Lower lobe of right lung (tissue), 2 donors: ENCODE results near the gene CTNND2. TPM values are rescaled to one million over a fixed set of nuclear protein-coding genes. Genes with fewer than 3 reads are reported as not detected.

ENCODE experiments used
- ATAC-seq, 2 donors: fragments of 200-7000 bp; cut with Tn5 transposase; one replicate each; pipeline ENCODE4 v1.9.1; 2020 to 2022; ENCODE audit warnings: mild to moderate bottlenecking in 2 of 2, moderate library complexity in 2 of 2
- DNase-seq: peaks from one replicate; pipeline ENCODE4 v3.0.0-alpha.2; 2020
- H3K27ac ChIP-seq: fragments of 200-600 bp; one replicate; pipeline ENCODE4 v1.8.0; 2022
- H3K27me3 ChIP-seq: fragments of 200-600 bp; one replicate; pipeline ENCODE4 v1.8.0; 2022; ENCODE audit warnings: low read depth
- H3K36me3 ChIP-seq: fragments of 200-600 bp; one replicate; pipeline ENCODE4 v1.8.0; 2022; ENCODE audit warnings: mild to moderate bottlenecking
- H3K4me1 ChIP-seq: fragments of 200-600 bp; one replicate; pipeline ENCODE4 v1.8.0; 2022
- H3K4me3 ChIP-seq: fragments of 200-600 bp; one replicate; pipeline ENCODE4 v1.8.0; 2022; ENCODE audit warnings: mild to moderate bottlenecking
- H3K9me3 ChIP-seq: fragments of 200-600 bp; one replicate; pipeline ENCODE4 v1.8.0; 2022
- CTCF ChIP-seq: fragments of 200-600 bp; IDR thresholded peaks from one replicate; pipeline ENCODE4 v1.8.0; 2022; ENCODE audit warnings: antibody characterized with exemption, mild to moderate bottlenecking
- intact Hi-C: fragments of 100-400 bp; cut with DNase I; formaldehyde crosslinking; loops from one replicate; pipeline ENCODE4 v1.11.0; 2022
- total RNA-seq: library from RNA; stranded (reverse); fragmentation: NEBNext Ultra II Directional; extraction: Animal tissue kit (Norgen Biotek cat#: 25700); gene quantifications from one replicate; pipeline ENCODE4 v1.2.1, GENCODE V29; 2021
- donor health status: DM: no; HTN: yes; CAD: no; lungs with severe emphysema.

The CTNND2 gene
- total RNA-seq, 1 donor from 2014 or later, result 6.0 TPM

- H3K27me3 ChIP-seq, result no peaks in the 10 kb centered on the region
- DNase-seq (no peak), ATAC-seq (no peak)
- H3K4me1 ChIP-seq, result no peaks in the 10 kb centered on the region
- intact Hi-C loops, result no loop called here
- no peaks in the 10 kb centered on the region for H3K9me3 ChIP-seq
- no peak overlapping the region for H3K4me3 ChIP-seq
- H3K36me3 ChIP-seq, result no peaks in the 10 kb centered on the region
- no peak overlapping the region for H3K27ac ChIP-seq
- no peak for TF ChIP-seq CTCF
Measured at GRCh38 chr5:11197726-11198125, 706.5 kb downstream of the CTNND2 start.

GRCh38 chr5:11191673-11192072, 712.6 kb downstream of the CTNND2 start:
- no peak for ATAC-seq

DNA sequence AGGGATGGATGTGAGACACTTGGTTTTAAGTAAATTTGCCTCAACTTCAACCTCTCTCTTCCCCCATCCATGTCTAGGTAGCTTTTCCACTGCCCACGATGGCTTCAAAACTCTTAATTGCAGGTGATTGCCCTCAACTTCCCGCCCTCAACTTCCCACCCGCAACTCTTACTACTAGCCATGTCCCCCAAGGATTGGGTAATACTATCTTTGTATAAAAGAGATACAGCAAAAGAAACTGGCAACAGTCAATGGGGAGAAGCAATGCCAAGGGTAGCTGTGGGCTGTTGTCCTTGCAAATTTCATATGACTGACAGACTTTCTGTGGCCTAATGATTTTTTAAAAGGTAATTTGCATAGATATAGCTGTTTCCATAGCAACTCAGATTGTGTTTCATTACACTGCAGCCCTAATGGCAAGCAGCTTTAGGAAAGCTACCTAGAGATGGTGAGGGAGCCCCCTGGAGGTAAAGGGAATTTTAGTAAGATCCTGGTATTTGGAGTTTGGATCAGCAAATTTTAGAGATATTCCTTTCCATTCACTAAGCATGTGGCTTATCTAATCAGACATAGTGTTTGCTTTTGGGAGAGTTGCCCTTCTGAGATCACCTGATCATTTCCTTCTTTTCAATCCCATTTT, 721.7 kb downstream of the CTNND2 start:
- peak; percentile 43 for TF ChIP-seq CTCF
- no peaks in the 10 kb centered on the region for H3K36me3 ChIP-seq
- no peak for DNase-seq
- H3K27me3 ChIP-seq, result no peaks in the 10 kb centered on the region
- no peaks in the 10 kb centered on the region for H3K4me1 ChIP-seq
- no peak for ATAC-seq
- intact Hi-C loops, result no loop called here
- no peaks in the 10 kb centered on the region for H3K9me3 ChIP-seq
- H3K4me3 ChIP-seq, result no peak overlapping the region
- H3K27ac ChIP-seq, result no peak overlapping the region

More at GRCh38 chr5:11191673-11192072, 712.6 kb downstream of the CTNND2 start:
- Histone ChIP-seq H3K36me3 (no peaks in the 10 kb centered on the region), H3K27me3 (no peaks in the 10 kb centered on the region), H3K4me3 (no peak overlapping the region), H3K27ac (no peak overlapping the region), H3K9me3 (no peaks in the 10 kb centered on the region), H3K4me1 (no peaks in the 10 kb centered on the region)
- intact Hi-C loops, result no loop called here
- no peak for DNase-seq
- TF ChIP-seq CTCF, result no peak

DNA sequence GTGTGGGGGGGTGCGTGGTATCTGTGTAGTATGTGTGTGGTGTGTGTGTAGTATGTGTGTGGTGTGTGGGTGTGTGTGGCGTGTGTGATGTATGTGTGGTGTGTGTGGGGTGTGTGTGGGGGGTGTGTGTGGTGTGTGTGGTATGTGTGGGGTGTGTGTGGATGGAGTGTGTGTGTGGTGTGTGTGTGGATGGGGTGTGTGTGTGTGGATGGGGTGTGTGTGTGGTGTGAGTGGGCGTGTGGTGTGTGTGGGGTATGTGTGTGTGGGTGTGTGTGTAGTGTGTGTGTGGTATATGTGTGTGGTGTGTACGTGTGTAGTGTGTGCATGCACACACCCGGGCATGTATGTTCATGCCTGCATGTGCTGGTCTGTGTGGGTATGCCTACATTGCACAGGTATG, 722.3 kb downstream of the CTNND2 start:
- Histone ChIP-seq H3K27me3 (no peaks in the 10 kb centered on the region), H3K36me3 (no peaks in the 10 kb centered on the region), H3K4me1 (no peaks in the 10 kb centered on the region), H3K9me3 (no peaks in the 10 kb centered on the region), H3K4me3 (no peak overlapping the region), H3K27ac (no peak overlapping the region)
- no peak for TF ChIP-seq CTCF
- ATAC-seq (peak; percentile 24 to 39), DNase-seq (no peak)
- intact Hi-C loops, result no loop called here

- Histone ChIP-seq H3K9me3 (no peaks in the 10 kb centered on the region), H3K27ac (no peak overlapping the region), H3K4me3 (no peak overlapping the region), H3K36me3 (no peaks in the 10 kb centered on the region), H3K27me3 (no peaks in the 10 kb centered on the region), H3K4me1 (no peaks in the 10 kb centered on the region)
- DNase-seq, result no peak
- ATAC-seq, result peak in 1 of 2 donors; percentile 32
- no peak for TF ChIP-seq CTCF
- intact Hi-C loops, result no loop called here
Measured at GRCh38 chr5:11180890-11181289, 723.4 kb downstream of the CTNND2 start.
